Gastrocnemius medialis (tissue), 4 donors: Measurements from ENCODE around the gene PPFIBP2. TPM values are rescaled to one million over a fixed set of nuclear protein-coding genes. Genes with fewer than 3 reads are reported as not detected.

Experiments used
- ATAC-seq, 2 donors: fragments of 150-250 bp; one replicate each; pipeline ENCODE4 v1.9.1; 2016
- DNase-seq, 2 donors: peaks; one replicate each; pipeline ENCODE4 v3.0.0-alpha.2; 2019
- H3K27ac ChIP-seq, 4 donors: fragments of 200-600 bp; sonication (generic); 1 replicate in 1 of 4; 2 replicates in 3 of 4; pipeline ENCODE4 v1.5.1; 2016 to 2018; ENCODE audit warnings: mild to moderate bottlenecking in 2 of 4, moderate library complexity in 1 of 4
- H3K27me3 ChIP-seq, 3 donors: fragments of 200-600 bp; sonication (generic) in 2 of 3; 1 replicate in 1 of 3; 2 replicates in 2 of 3; pipeline versions ENCODE4 v1.5.1 to v1.6.0; 2016 to 2019; ENCODE audit warnings: mild to moderate bottlenecking in 1 of 3, moderate library complexity in 1 of 3
- H3K36me3 ChIP-seq, 2 donors: fragments of 200-600 bp; sonication (generic) in 1 of 2; one replicate each; pipeline ENCODE4 v1.5.1; 2017 to 2018
- H3K4me1 ChIP-seq, 2 donors: fragments of 200-600 bp; sonication (generic) in 1 of 2; one replicate each; pipeline ENCODE4 v1.5.1; 2016 to 2017; ENCODE audit warnings: mild to moderate bottlenecking in 2 of 2
- H3K4me3 ChIP-seq, 4 donors: fragments of 200-600 bp; sonication (generic) in 3 of 4; 1 replicate in 1 of 4; 2 replicates in 3 of 4; pipeline ENCODE4 v1.5.1; 2016 to 2019; ENCODE audit warnings: mild to moderate bottlenecking in 2 of 4
- H3K9me3 ChIP-seq, 3 donors: fragments of 200-600 bp; sonication (generic) in 2 of 3; 1 replicate in 1 of 3; 2 replicates in 2 of 3; pipeline ENCODE4 v1.5.1; 2016 to 2019
- CTCF ChIP-seq, 5 experiments: fragments of 450-650 bp in 3 of 5; fragments of 200-600 bp in 2 of 5; sonication (generic) in 2 of 5; IDR thresholded peaks in 4 of 5; conservative IDR thresholded peaks in 1 of 5; 1 replicate in 4 of 5; 2 replicates in 1 of 5; pipeline ENCODE4 v1.5.1; 2016 to 2019; ENCODE audit warnings: antibody characterized with exemption in 5 of 5, mild to moderate bottlenecking in 3 of 5, moderate library complexity in 3 of 5
- POLR2A ChIP-seq, 2 donors: fragments of 450-650 bp; IDR thresholded peaks; one replicate each; pipeline ENCODE4 v1.6.1; 2017; ENCODE audit warnings: antibody characterized with exemption in 2 of 2, mild to moderate bottlenecking in 2 of 2, moderate library complexity in 2 of 2
- in situ Hi-C, 4 donors: fragments of 200-750 bp; cut with MboI; loops; one replicate each; pipeline versions ENCODE4 v1.15.0 to v1.8.0; 2017; ENCODE audit warnings: low sequenced_read_pairs in 4 of 4
- intact Hi-C: fragments of 100-400 bp; cut with DNase I; formaldehyde crosslinking; loops from one replicate; pipeline ENCODE4 v1.15.1; 2023; ENCODE audit warnings: low total_unique reads
- total RNA-seq, 4 donors: library from RNA; depleted of rRNA; stranded (reverse); fragments of >200 nt; gene quantifications; one replicate each; pipeline versions ENCODE4 v1.1.0 to v1.2.3, GENCODE V29; 2016

Gene PPFIBP2
- total RNA-seq, 4 donors from 2014 or later, result 10.5 to 33.5 (median 25.4) TPM

- TF ChIP-seq CTCF (IDR thresholded peaks at IDR 0.05 in 4 of 5, conservative IDR thresholded peaks at IDR 0.05 in 1 of 5) (no peak), POLR2A (IDR thresholded peaks at IDR 0.05) (no peak)
- no peaks in the 10 kb centered on the region for H3K27me3 ChIP-seq
- intact Hi-C loops, result no loop called here
- no peaks in the 10 kb centered on the region for H3K9me3 ChIP-seq
- no peak for ATAC-seq
- H3K27ac ChIP-seq, result no peak overlapping the region
- in situ Hi-C loops, result no loop called here
- H3K4me3 ChIP-seq, result no peak overlapping the region
- peaks cover 39 to 46% of the 10 kb centered on the region in 2 donors for H3K4me1 ChIP-seq
- no peaks in the 10 kb centered on the region for H3K36me3 ChIP-seq
- DNase-seq, result no peak
Measured at GRCh38 chr11:7533199-7534041, 19.6 kb downstream of the PPFIBP2 start.

GRCh38 chr11:7534042-7534378, 20.2 kb downstream of the PPFIBP2 start:
- Histone ChIP-seq H3K27me3 (no peaks in the 10 kb centered on the region), H3K27ac (no peak overlapping the region), H3K4me1 (peaks cover 39 to 44% of the 10 kb centered on the region in 2 donors), H3K36me3 (no peaks in the 10 kb centered on the region), H3K4me3 (no peak overlapping the region), H3K9me3 (no peaks in the 10 kb centered on the region)
- in situ Hi-C loops, result no loop called here
- no peak for ATAC-seq
- no peak for DNase-seq
- no peak for TF ChIP-seq POLR2A (IDR thresholded peaks at IDR 0.05)
- TF ChIP-seq CTCF (IDR thresholded peaks at IDR 0.05 in 4 of 5, conservative IDR thresholded peaks at IDR 0.05 in 1 of 5), result no peak
- intact Hi-C loops, result no loop called here

GRCh38 chr11:7536100-7536499, 22.3 kb downstream of the PPFIBP2 start:
- intact Hi-C loops, result no loop called here
- Histone ChIP-seq H3K27me3 (no peaks in the 10 kb centered on the region), H3K36me3 (no peaks in the 10 kb centered on the region), H3K9me3 (no peaks in the 10 kb centered on the region), H3K4me3 (no peak overlapping the region), H3K27ac (no peak overlapping the region), H3K4me1 (peaks cover 25% of the 10 kb centered on the region in 2 donors)
- peak in 1 of 2 donors; percentile 31 for ATAC-seq
- DNase-seq, result no peak
- in situ Hi-C loops, result no loop called here
- TF ChIP-seq CTCF (IDR thresholded peaks at IDR 0.05 in 4 of 5, conservative IDR thresholded peaks at IDR 0.05 in 1 of 5) (peak in 1 of 5 experiments; percentile 42), POLR2A (IDR thresholded peaks at IDR 0.05) (no peak)

- Histone ChIP-seq H3K36me3 (no peaks in the 10 kb centered on the region), H3K27ac (peak overlapping the region in 1 of 4 donors; percentile 12), H3K4me1 (peaks cover 21 to 25% of the 10 kb centered on the region in 2 donors), H3K4me3 (no peak overlapping the region), H3K9me3 (no peaks in the 10 kb centered on the region), H3K27me3 (no peaks in the 10 kb centered on the region)
- no peak for DNase-seq
- no peak for ATAC-seq
- intact Hi-C loops, result no loop called here
- in situ Hi-C loops, result no loop called here
- TF ChIP-seq CTCF (IDR thresholded peaks at IDR 0.05 in 4 of 5, conservative IDR thresholded peaks at IDR 0.05 in 1 of 5) (no peak), POLR2A (IDR thresholded peaks at IDR 0.05) (no peak)
Measured at GRCh38 chr11:7537265-7537664, 23.5 kb downstream of the PPFIBP2 start.
